ENCODE data around the gene ICOS. TPM values are rescaled to one million over a fixed set of nuclear protein-coding genes. Genes with fewer than 3 reads are reported as not detected.

Gene ICOS
- polyA plus RNA-seq, 1 of the 3 experiments (the other 2 are of a cell fraction): not detected

- no peaks in the 10 kb centered on the region; a peak in 1 of 4 replicates for H3K4me1 ChIP-seq (ENCODE audit: control insufficient read depth in 1 of 2, insufficient read depth in 2 of 2, low read depth in 1 of 2, low read length in 1 of 2)
- no peak overlapping the region for H2AFZ ChIP-seq (ENCODE audit: low read depth)
- no peaks in the 10 kb centered on the region for H3K36me3 ChIP-seq (replicated peaks in 1 of 2; ENCODE audit: control insufficient read depth in 1 of 2, insufficient read depth in 2 of 2, low read length in 1 of 2)
- no peak overlapping the region for H3K27ac ChIP-seq (ENCODE audit: low read depth in 2 of 2, low read length in 1 of 2)
- H3K4me3 ChIP-seq (ENCODE audit: low read depth in 2 of 2, low read length in 1 of 2): no peak overlapping the region
- DNase-seq: no peak
- H3K27me3 ChIP-seq (ENCODE audit: insufficient read depth): no peaks in the 10 kb centered on the region
- H4K20me1 ChIP-seq (ENCODE audit: insufficient read depth): no peaks in the 10 kb centered on the region
- POLR2A ChIA-PET: no interaction called here
- H3K79me2 ChIP-seq (ENCODE audit: insufficient read depth): no peaks in the 10 kb centered on the region
- H3K9me2 ChIP-seq: no peaks in the 10 kb centered on the region
- H3K4me2 ChIP-seq: no peak overlapping the region
- CTCF ChIA-PET: no interaction called here
- H3F3A ChIP-seq (replicated peaks; ENCODE audit: insufficient read depth): no peaks in the 10 kb centered on the region
- H3K9ac ChIP-seq: no peak overlapping the region
- TF ChIP-seq RFX5 (IDR thresholded peaks at IDR 0.05; ENCODE audit: low read length) (no peak), GABPA (IDR thresholded peaks at IDR 0.05; ENCODE audit: low read depth) (no peak), GATA2 (CRISPR knock-in tag; IDR thresholded peaks at IDR 0.05) (no peak), RCOR1 (IDR thresholded peaks at IDR 0.05; ENCODE audit: low read length) (no peak), SMC3 (IDR thresholded peaks at IDR 0.05; ENCODE audit: low read depth, low read length) (no peak), FOXJ3 (CRISPR knock-in tag; IDR thresholded peaks at IDR 0.05) (no peak), RXRA (IDR thresholded peaks at IDR 0.05; ENCODE audit: borderline replicate concordance, low read depth) (no peak), ZBTB33 (IDR thresholded peaks at IDR 0.05; ENCODE audit: borderline replicate concordance, low read depth) (no peak)
- TF ChIP-seq, protein P1, sequence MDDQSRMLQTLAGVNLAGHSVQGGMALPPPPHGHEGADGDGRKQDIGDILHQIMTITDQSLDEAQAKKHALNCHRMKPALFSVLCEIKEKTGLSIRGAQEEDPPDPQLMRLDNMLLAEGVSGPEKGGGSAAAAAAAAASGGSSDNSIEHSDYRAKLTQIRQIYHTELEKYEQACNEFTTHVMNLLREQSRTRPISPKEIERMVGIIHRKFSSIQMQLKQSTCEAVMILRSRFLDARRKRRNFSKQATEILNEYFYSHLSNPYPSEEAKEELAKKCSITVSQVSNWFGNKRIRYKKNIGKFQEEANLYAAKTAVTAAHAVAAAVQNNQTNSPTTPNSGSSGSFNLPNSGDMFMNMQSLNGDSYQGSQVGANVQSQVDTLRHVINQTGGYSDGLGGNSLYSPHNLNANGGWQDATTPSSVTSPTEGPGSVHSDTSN (IDR thresholded peaks at IDR 0.05): no peak
- TF ChIP-seq, protein P2, sequence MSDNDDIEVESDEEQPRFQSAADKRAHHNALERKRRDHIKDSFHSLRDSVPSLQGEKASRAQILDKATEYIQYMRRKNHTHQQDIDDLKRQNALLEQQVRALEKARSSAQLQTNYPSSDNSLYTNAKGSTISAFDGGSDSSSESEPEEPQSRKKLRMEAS (IDR thresholded peaks at IDR 0.05; ENCODE audit: low read depth): no peak
- 74% methylated on average over 8 of the region's 8 CpGs for WGBS (ENCODE audit: low lambda C conversion rate)
- no peaks in the 10 kb centered on the region for H3K9me3 ChIP-seq
These were observed 22.6 kb upstream of the ICOS start for GRCh38 chr2:203913947-203914346.

GRCh38 chr2:203914546-203915182 is 21.9 kb upstream of the ICOS start:
- H3K79me2 ChIP-seq (ENCODE audit: insufficient read depth): no peaks in the 10 kb centered on the region
- no peak overlapping the region for H3K9ac ChIP-seq
- no peak overlapping the region for H3K4me3 ChIP-seq (ENCODE audit: low read depth in 2 of 2, low read length in 1 of 2)
- no peak overlapping the region for H2AFZ ChIP-seq (ENCODE audit: low read depth)
- H3K4me1 ChIP-seq (ENCODE audit: control insufficient read depth in 1 of 2, insufficient read depth in 2 of 2, low read depth in 1 of 2, low read length in 1 of 2): no peaks in the 10 kb centered on the region; a peak in 1 of 4 replicates
- ChIA-PET POLR2A (no interaction called here), CTCF (interaction anchor here (1.0 kb wide), 1 partner anchor 14 kb away, joined by 3 read pairs; no protein-coding TSS in a partner anchor)
- TF ChIP-seq RAD21 (IDR thresholded peaks at IDR 0.05; ENCODE audit: low read length) (no peak), RCOR1 (IDR thresholded peaks at IDR 0.05; ENCODE audit: low read length) (no peak), GABPA (IDR thresholded peaks at IDR 0.05; ENCODE audit: low read depth) (no peak), GATA2 (CRISPR knock-in tag; IDR thresholded peaks at IDR 0.05) (no peak), EZH2phosphoT487 (IDR thresholded peaks at IDR 0.05; ENCODE audit: borderline replicate concordance, low read depth) (no peak)
- TF ChIP-seq, protein P2 (IDR thresholded peaks at IDR 0.05; ENCODE audit: low read depth): no peak
- TF ChIP-seq, protein P3, sequence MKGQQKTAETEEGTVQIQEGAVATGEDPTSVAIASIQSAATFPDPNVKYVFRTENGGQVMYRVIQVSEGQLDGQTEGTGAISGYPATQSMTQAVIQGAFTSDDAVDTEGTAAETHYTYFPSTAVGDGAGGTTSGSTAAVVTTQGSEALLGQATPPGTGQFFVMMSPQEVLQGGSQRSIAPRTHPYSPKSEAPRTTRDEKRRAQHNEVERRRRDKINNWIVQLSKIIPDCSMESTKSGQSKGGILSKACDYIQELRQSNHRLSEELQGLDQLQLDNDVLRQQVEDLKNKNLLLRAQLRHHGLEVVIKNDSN (IDR thresholded peaks at IDR 0.05; ENCODE audit: borderline replicate concordance, low read depth): no peak
- H3K36me3 ChIP-seq (replicated peaks in 1 of 2; ENCODE audit: control insufficient read depth in 1 of 2, insufficient read depth in 2 of 2, low read length in 1 of 2): no peaks in the 10 kb centered on the region
- no peak overlapping the region for H3K4me2 ChIP-seq
- no peaks in the 10 kb centered on the region for H3K9me2 ChIP-seq
- 57% methylated on average over 8 of the region's 8 CpGs for WGBS (ENCODE audit: low lambda C conversion rate)
- no peak overlapping the region for H3K27ac ChIP-seq (ENCODE audit: low read depth in 2 of 2, low read length in 1 of 2)
- no peaks in the 10 kb centered on the region for H3F3A ChIP-seq (replicated peaks; ENCODE audit: insufficient read depth)
- no peaks in the 10 kb centered on the region for H4K20me1 ChIP-seq (ENCODE audit: insufficient read depth)
- H3K27me3 ChIP-seq (ENCODE audit: insufficient read depth): no peaks in the 10 kb centered on the region
- DNase-seq: no peak
- H3K9me3 ChIP-seq: no peaks in the 10 kb centered on the region
